BLaER1 (cell line): ENCODE measurements around the gene FADD.
A peak's percentile ranks its signal among the peaks of the same experiment; 100 is the strongest.

ENCODE experiments used
- H3K27ac ChIP-seq: shearing (Covaris generic); formaldehyde crosslinking; 2 replicates; pipeline ENCODE4 v1.8.1; 2022
- H3K27me3 ChIP-seq: shearing (Covaris generic); formaldehyde crosslinking; 2 replicates; pipeline ENCODE4 v1.8.1; 2022
- H3K36me3 ChIP-seq: shearing (Covaris generic); formaldehyde crosslinking; 2 replicates; pipeline ENCODE4 v1.8.1; 2022
- H3K4me1 ChIP-seq: shearing (Covaris generic); formaldehyde crosslinking; 2 replicates; pipeline ENCODE4 v1.8.1; 2022
- H3K4me2 ChIP-seq: shearing (Covaris generic); formaldehyde crosslinking; 2 replicates; pipeline ENCODE4 v1.8.1; 2022
- H3K4me3 ChIP-seq: shearing (Covaris generic); formaldehyde crosslinking; 2 replicates; pipeline ENCODE4 v1.8.1; 2022
- H3K9ac ChIP-seq: shearing (Covaris generic); formaldehyde crosslinking; 2 replicates; pipeline ENCODE4 v1.8.1; 2022
- H3K9me3 ChIP-seq: shearing (Covaris generic); formaldehyde crosslinking; 2 replicates; pipeline ENCODE4 v1.8.1; 2022
- H4K20me1 ChIP-seq: shearing (Covaris generic); formaldehyde crosslinking; 2 replicates; pipeline ENCODE4 v1.8.1; 2022
- Cebpa-rat ChIP-seq: shearing (Covaris generic); IDR thresholded peaks from 2 replicates; pipeline ENCODE4 v1.8.1; 2022

Gene FADD

DNA sequence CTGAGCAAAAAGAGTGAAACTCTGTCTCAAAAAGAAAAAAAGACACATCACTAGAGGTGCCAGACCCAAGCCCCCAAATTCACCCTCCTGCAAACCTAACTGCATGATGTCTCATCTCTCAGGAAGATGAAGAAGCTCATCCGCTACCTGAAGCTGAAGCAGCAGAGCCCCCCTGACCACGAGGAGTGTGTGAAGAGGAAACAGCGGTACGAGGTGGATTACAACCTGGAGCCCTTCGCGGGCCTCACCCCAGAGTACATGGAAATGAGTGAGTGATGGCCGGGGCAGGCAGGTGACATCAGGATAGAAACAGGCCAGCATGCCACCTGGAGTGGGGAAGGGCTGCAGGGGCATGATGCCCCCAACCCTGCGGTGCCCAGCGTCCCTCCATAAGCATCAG is 36.0 kb upstream of the FADD start:
- Histone ChIP-seq H3K36me3 (no peaks in the 10 kb centered on the region), H3K4me2 (no peak overlapping the region), H3K27me3 (no peaks in the 10 kb centered on the region), H3K27ac (no peak overlapping the region), H3K4me3 (no peak overlapping the region), H4K20me1 (no peaks in the 10 kb centered on the region), H3K9ac (no peak overlapping the region), H3K9me3 (no peaks in the 10 kb centered on the region), H3K4me1 (peaks cover 29% of the 10 kb centered on the region)
- TF ChIP-seq Cebpa-rat: no peak

GRCh38 chr11:70167723-70168404 is 35.2 kb upstream of the FADD start:
- Histone ChIP-seq H3K9ac (no peak overlapping the region), H3K4me1 (peaks cover 29% of the 10 kb centered on the region), H3K4me3 (no peak overlapping the region), H3K36me3 (no peaks in the 10 kb centered on the region), H3K9me3 (no peaks in the 10 kb centered on the region), H3K4me2 (no peak overlapping the region), H3K27ac (no peak overlapping the region), H3K27me3 (no peaks in the 10 kb centered on the region), H4K20me1 (no peaks in the 10 kb centered on the region)
- no peak for TF ChIP-seq Cebpa-rat

- TF ChIP-seq Cebpa-rat: no peak
- Histone ChIP-seq H3K27ac (no peak overlapping the region), H4K20me1 (no peaks in the 10 kb centered on the region), H3K36me3 (no peaks in the 10 kb centered on the region), H3K27me3 (no peaks in the 10 kb centered on the region), H3K4me1 (peaks cover 29% of the 10 kb centered on the region), H3K9me3 (no peaks in the 10 kb centered on the region), H3K4me3 (no peak overlapping the region), H3K4me2 (no peak overlapping the region), H3K9ac (no peak overlapping the region)
These were observed 34.7 kb upstream of the FADD start for GRCh38 chr11:70168405-70168754.

GRCh38 chr11:70169127-70169526 is 34.0 kb upstream of the FADD start:
- no peak overlapping the region for H3K4me3 ChIP-seq
- peak overlapping the region; percentile 22; the same call in 1 of the 2 replicates for H3K27ac ChIP-seq
- no peaks in the 10 kb centered on the region for H3K9me3 ChIP-seq
- H3K27me3 ChIP-seq: no peaks in the 10 kb centered on the region
- no peak overlapping the region for H3K9ac ChIP-seq
- H3K4me1 ChIP-seq: peaks cover 31% of the 10 kb centered on the region
- TF ChIP-seq Cebpa-rat: no peak
- H3K36me3 ChIP-seq: no peaks in the 10 kb centered on the region
- no peaks in the 10 kb centered on the region for H4K20me1 ChIP-seq
- peak overlapping the region; percentile 42; the same call in 1 of the 2 replicates for H3K4me2 ChIP-seq

DNA sequence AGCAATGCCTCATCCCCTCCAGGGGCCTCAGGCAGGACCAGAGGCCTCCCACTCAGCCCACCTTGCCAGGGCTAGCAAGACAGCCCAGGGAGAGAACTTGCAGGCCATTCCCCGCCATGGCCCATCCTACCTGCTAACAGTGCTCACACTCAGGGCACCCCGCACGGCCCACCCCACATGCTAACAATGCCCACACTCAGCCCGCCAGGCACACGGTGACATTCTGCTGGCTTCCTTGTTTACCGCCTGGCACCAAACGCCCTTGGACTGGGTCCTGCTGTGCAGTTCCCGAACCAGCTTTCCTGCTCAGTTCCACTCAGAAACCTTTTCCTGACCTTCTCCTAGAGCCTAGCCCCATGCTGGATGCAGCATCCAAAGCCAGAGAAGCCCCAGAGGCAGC is 33.5 kb upstream of the FADD start:
- Histone ChIP-seq H3K27me3 (no peaks in the 10 kb centered on the region), H3K27ac (no peak overlapping the region), H3K4me1 (peaks cover 36% of the 10 kb centered on the region), H3K4me3 (no peak overlapping the region), H3K4me2 (peak overlapping the region; percentile 20), H3K9me3 (no peaks in the 10 kb centered on the region), H3K9ac (no peak overlapping the region), H3K36me3 (no peaks in the 10 kb centered on the region), H4K20me1 (no peaks in the 10 kb centered on the region)
- no peak for TF ChIP-seq Cebpa-rat

DNA sequence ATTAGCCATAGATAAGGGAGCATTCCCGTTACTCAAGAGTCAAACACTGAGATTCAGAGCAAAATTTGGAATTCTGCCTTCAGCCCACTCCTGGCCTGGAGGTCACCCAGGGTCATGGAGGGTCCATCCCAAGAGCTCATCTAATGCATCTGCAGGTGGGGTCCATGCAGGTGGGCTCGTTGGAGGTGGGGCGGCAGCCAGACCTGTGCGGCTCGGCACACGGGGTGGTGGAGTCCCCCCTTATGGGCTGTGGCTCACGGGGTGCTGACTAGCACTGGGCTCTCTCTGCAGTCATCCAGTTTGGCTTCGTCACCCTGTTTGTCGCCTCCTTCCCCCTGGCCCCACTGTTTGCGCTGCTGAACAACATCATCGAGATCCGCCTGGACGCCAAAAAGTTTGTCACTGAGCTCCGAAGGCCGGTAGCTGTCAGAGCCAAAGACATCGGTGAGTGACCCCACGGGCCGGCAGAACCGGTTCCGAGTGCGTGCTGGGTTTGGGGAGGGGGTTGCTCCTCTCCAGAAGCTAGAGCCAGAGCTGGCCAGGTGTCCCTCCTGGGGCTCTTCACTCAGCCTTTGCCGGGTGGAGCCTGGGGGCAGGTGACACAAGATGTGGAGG is 32.4 kb upstream of the FADD start:
- H3K4me3 ChIP-seq: no peak overlapping the region
- no peak overlapping the region for H3K27ac ChIP-seq
- H4K20me1 ChIP-seq: no peaks in the 10 kb centered on the region
- H3K9me3 ChIP-seq: no peaks in the 10 kb centered on the region
- peaks cover 46% of the 10 kb centered on the region for H3K4me1 ChIP-seq
- H3K9ac ChIP-seq: no peak overlapping the region
- H3K27me3 ChIP-seq: no peaks in the 10 kb centered on the region
- no peak overlapping the region for H3K4me2 ChIP-seq
- H3K36me3 ChIP-seq: no peaks in the 10 kb centered on the region
- TF ChIP-seq Cebpa-rat: no peak

GRCh38 chr11:70173018-70173417 is 30.1 kb upstream of the FADD start:
- no peak overlapping the region for H3K4me3 ChIP-seq
- no peak for TF ChIP-seq Cebpa-rat
- no peaks in the 10 kb centered on the region for H3K27me3 ChIP-seq
- no peaks in the 10 kb centered on the region for H3K36me3 ChIP-seq
- no peak overlapping the region for H3K27ac ChIP-seq
- peaks cover 34% of the 10 kb centered on the region for H3K4me1 ChIP-seq
- no peaks in the 10 kb centered on the region for H3K9me3 ChIP-seq
- H3K4me2 ChIP-seq: no peak overlapping the region
- H3K9ac ChIP-seq: no peak overlapping the region
- no peaks in the 10 kb centered on the region for H4K20me1 ChIP-seq

DNA sequence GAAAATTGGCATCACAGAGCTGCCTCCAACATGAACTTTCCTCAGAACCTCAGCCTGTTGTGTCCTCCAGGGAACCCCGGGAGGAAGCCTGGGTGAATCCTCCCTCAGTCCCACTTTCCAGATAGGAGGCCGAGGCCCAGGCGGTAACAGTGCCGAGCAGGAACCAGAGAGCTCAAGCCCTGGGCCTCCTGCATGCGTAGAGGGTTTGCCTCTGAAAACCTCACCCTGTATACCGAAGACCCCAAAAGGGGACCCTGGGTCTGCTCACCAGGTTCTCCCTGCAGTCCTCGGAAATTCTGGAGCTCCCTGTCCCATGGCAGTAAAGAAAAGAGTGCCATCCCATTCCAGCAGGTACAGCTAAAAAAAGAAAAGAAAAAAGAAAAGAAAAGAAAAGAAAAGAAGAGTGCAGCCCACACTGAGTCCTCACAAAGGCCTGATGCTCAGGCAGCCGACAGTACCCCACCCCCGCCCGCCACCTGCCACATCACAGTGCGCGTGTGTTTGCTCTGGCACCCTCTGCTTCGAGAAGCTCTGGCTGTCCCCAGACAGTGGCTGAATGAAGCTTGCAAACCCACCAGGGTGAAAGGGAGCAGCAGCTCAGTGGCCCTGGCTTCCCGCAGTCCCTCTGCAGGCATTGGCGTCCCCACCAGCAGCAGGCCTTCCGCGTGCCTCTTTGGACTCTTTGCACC is 28.4 kb upstream of the FADD start:
- TF ChIP-seq Cebpa-rat: no peak
- Histone ChIP-seq H3K4me1 (peaks cover 22% of the 10 kb centered on the region), H3K27me3 (no peaks in the 10 kb centered on the region), H3K4me2 (peak overlapping the region; percentile 83), H3K9ac (peak overlapping the region; percentile 53; the same call in 1 of the 2 replicates), H3K9me3 (no peaks in the 10 kb centered on the region), H3K36me3 (no peaks in the 10 kb centered on the region), H3K4me3 (no peak overlapping the region), H3K27ac (peak overlapping the region; percentile 85), H4K20me1 (no peaks in the 10 kb centered on the region)

- TF ChIP-seq Cebpa-rat: no peak
- no peaks in the 10 kb centered on the region for H3K9me3 ChIP-seq
- H3K4me2 ChIP-seq: peak overlapping the region; percentile 83
- no peaks in the 10 kb centered on the region for H3K27me3 ChIP-seq
- peak overlapping the region; percentile 85 for H3K27ac ChIP-seq
- peaks cover 18% of the 10 kb centered on the region for H3K4me1 ChIP-seq
- H3K36me3 ChIP-seq: no peaks in the 10 kb centered on the region
- H3K4me3 ChIP-seq: no peak overlapping the region
- H3K9ac ChIP-seq: peak overlapping the region; percentile 53; the same call in 1 of the 2 replicates
- no peaks in the 10 kb centered on the region for H4K20me1 ChIP-seq
These were observed 27.8 kb upstream of the FADD start for GRCh38 chr11:70175236-70175698.
